HCT116 (cell line): ENCODE measurements around the gene CLCN1. TPM values are rescaled to one million over a fixed set of nuclear protein-coding genes. Genes with fewer than 3 reads are reported as not detected.

Experiments used
- ATAC-seq: fragments of 200-7000 bp; cut with Tn5 transposase; 2 replicates; pipeline ENCODE4 v1.9.1; 2020; ENCODE audit warnings: mild to moderate bottlenecking, moderate library complexity
- BruUV-seq: library from RNA; stranded (reverse); fragments of 400-500 nt; replicated peaks from 2 replicates; lab custom pipeline; 2021; lab: Mats Ljungman, UMichigan
- CTCF ChIA-PET: fragments of 300-600 bp; sonication (Branson Sonifier 250); formaldehyde crosslinking; loops from one replicate; lab custom pipeline; 2021; ENCODE audit warnings: antibody characterized with exemption; lab: Charles Lee
- POLR2A ChIA-PET: fragments of 300-600, 350-600 bp; sonication (Branson Sonifier 250); formaldehyde crosslinking; loops from one replicate; lab custom pipeline; 2021; ENCODE audit warnings: antibody characterized with exemption; lab: Charles Lee
- RAD21 ChIA-PET, 2 experiments: fragments of 300-600 bp; sonication (Branson Sonifier 250); formaldehyde crosslinking; loops; one replicate each; lab custom pipeline; 2023; ENCODE audit warnings: low total read pairs in 2 of 2; ENCODE audit not compliant: uncharacterized antibody in 2 of 2, unreplicated experiment in 2 of 2, low non-redundant PET in 1 of 2; lab: Charles Lee
- DNase-seq: peaks from one replicate; pipeline ENCODE4 v3.0.0-alpha.2; 2010; ENCODE audit warnings: low read depth, low spot score
- H2AFZ ChIP-seq: fragments of 200-600 bp; shearing (Covaris generic), sonication (generic); 2 replicates; pipeline ENCODE4 v1.6.1; 2017; ENCODE audit warnings: low read depth, mixed run types, mixed read lengths, antibody characterized with exemption, low read length; ENCODE audit not compliant: poor library complexity, severe bottlenecking
- H3K27ac ChIP-seq: 2 replicates; pipeline ENCODE4 v1.5.1; 2012; ENCODE audit warnings: low read depth, low read length
- H3K27me3 ChIP-seq: fragments of 200-600 bp; sonication (generic); 2 replicates; pipeline ENCODE4 v1.6.1; 2016; ENCODE audit warnings: mixed run types, low read length, mixed read lengths; ENCODE audit not compliant: insufficient read depth
- H3K36me3 ChIP-seq, 2 experiments: fragments of 200-500 bp in 1 of 2; fragments of 200-600 bp in 1 of 2; sonication (Bioruptor generic) in 1 of 2; sonication (generic) in 1 of 2; 2 replicates each; pipeline versions ENCODE4 v1.5.1 to v1.6.1; 2014 to 2016; ENCODE audit warnings: low read length in 2 of 2, inconsistent platforms in 1 of 2, mixed read lengths in 1 of 2, mixed run types in 1 of 2; ENCODE audit not compliant: insufficient read depth in 2 of 2, control insufficient read depth in 1 of 2
- H3K4me1 ChIP-seq, 2 experiments: fragments of 200-600 bp in 1 of 2; sonication (generic) in 1 of 2; 2 replicates each; pipeline versions ENCODE4 v1.5.1 to v1.6.1; 2012 to 2017; ENCODE audit warnings: low read length in 2 of 2, inconsistent platforms in 1 of 2, mild to moderate bottlenecking in 1 of 2, mixed read lengths in 1 of 2, mixed run types in 1 of 2, moderate library complexity in 1 of 2; ENCODE audit not compliant: insufficient read depth in 2 of 2, control insufficient read depth in 1 of 2
- H3K4me2 ChIP-seq: fragments of 200-600 bp; sonication (generic); 2 replicates; pipeline ENCODE4 v1.6.1; 2017; ENCODE audit warnings: mixed run types, low read length, mixed read lengths
- H3K4me3 ChIP-seq, 2 experiments: fragments of 200-600 bp in 1 of 2; sonication (generic) in 1 of 2; replicated peaks in 1 of 2; 2 replicates each; pipeline ENCODE4 v1.5.1; 2011 to 2016; ENCODE audit warnings: low read length in 2 of 2, control low read depth in 1 of 2, low read depth in 1 of 2, mild to moderate bottlenecking in 1 of 2, mixed read lengths in 1 of 2, mixed run types in 1 of 2
- H3K79me2 ChIP-seq: fragments of 200-600 bp; sonication (generic); 2 replicates; pipeline ENCODE4 v1.6.1; 2017; ENCODE audit warnings: mild to moderate bottlenecking, mixed run types, low read length, moderate library complexity, mixed read lengths; ENCODE audit not compliant: insufficient read depth
- H3K9ac ChIP-seq: fragments of 200-600 bp; sonication (generic); 2 replicates; pipeline ENCODE4 v1.6.1; 2016; ENCODE audit warnings: low read length, mixed read lengths
- H3K9me2 ChIP-seq: fragments of 200-600 bp; sonication (generic), shearing (Covaris generic); 2 replicates; pipeline ENCODE4 v1.6.1; 2017; ENCODE audit warnings: mixed run types, mild to moderate bottlenecking, moderate library complexity; ENCODE audit not compliant: insufficient read depth
- H3K9me3 ChIP-seq, 2 experiments: fragments of 200-500 bp in 1 of 2; fragments of 200-600 bp in 1 of 2; sonication (Bioruptor generic) in 1 of 2; sonication (generic) in 1 of 2; 2 replicates each; pipeline ENCODE4 v1.6.1; 2014 to 2017; ENCODE audit warnings: low read length in 2 of 2, mixed read lengths in 2 of 2, inconsistent platforms in 1 of 2, low read depth in 1 of 2, mild to moderate bottlenecking in 1 of 2, mixed run types in 1 of 2, moderate library complexity in 1 of 2; ENCODE audit not compliant: control insufficient read depth in 1 of 2, insufficient read depth in 1 of 2
- H4K20me1 ChIP-seq: fragments of 200-600 bp; sonication (generic), shearing (Covaris generic); 2 replicates; pipeline ENCODE4 v1.6.1; 2017; ENCODE audit warnings: mixed run types, mild to moderate bottlenecking, moderate library complexity; ENCODE audit not compliant: insufficient read depth
- ATF3 ChIP-seq: IDR thresholded peaks from 2 replicates; pipeline ENCODE4 v1.6.1; 2012
- CBX3 ChIP-seq: IDR thresholded peaks from 2 replicates; pipeline ENCODE4 v1.6.1; 2012; ENCODE audit warnings: low read depth
- CEBPB ChIP-seq: IDR thresholded peaks from 2 replicates; pipeline ENCODE4 v1.6.1; 2012; ENCODE audit warnings: low read depth
- CTCF ChIP-seq, 3 experiments: fragments of 200-600 bp in 1 of 3; sonication (generic) in 1 of 3; IDR thresholded peaks in 2 of 3; conservative IDR thresholded peaks in 1 of 3; 2 replicates each; pipeline ENCODE4 v1.5.1; 2012 to 2017; ENCODE audit warnings: low read depth in 2 of 3, low read length in 2 of 3, antibody characterized with exemption in 1 of 3, borderline replicate concordance in 1 of 3, control low read depth in 1 of 3, mild to moderate bottlenecking in 1 of 3, mixed read lengths in 1 of 3, mixed run types in 1 of 3, moderate library complexity in 1 of 3; ENCODE audit not compliant: insufficient read depth in 1 of 3
- EGR1 ChIP-seq: IDR thresholded peaks from 2 replicates; pipeline ENCODE4 v1.6.1; 2012; ENCODE audit warnings: low read depth
- ELF1 ChIP-seq: IDR thresholded peaks from 2 replicates; pipeline ENCODE4 v1.6.1; 2012; ENCODE audit warnings: low read depth, borderline replicate concordance
- FOSL1 ChIP-seq: IDR thresholded peaks from 2 replicates; pipeline ENCODE4 v1.6.1; 2012; ENCODE audit warnings: low read depth
- JUND ChIP-seq: IDR thresholded peaks from 2 replicates; pipeline ENCODE4 v1.6.1; 2012
- MAX ChIP-seq: IDR thresholded peaks from 2 replicates; pipeline ENCODE4 v1.6.1; 2012
- POLR2A ChIP-seq: IDR thresholded peaks from 2 replicates; pipeline ENCODE4 v1.7.0; 2011; ENCODE audit warnings: borderline replicate concordance; ENCODE audit not compliant: insufficient read depth, insufficient read length; ENCODE audit errors: extremely low read depth
- POLR2AphosphoS5 ChIP-seq: IDR thresholded peaks from 2 replicates; pipeline ENCODE4 v1.6.1; 2011; ENCODE audit warnings: mild to moderate bottlenecking, low read depth, low read length, moderate library complexity
- RAD21 ChIP-seq: IDR thresholded peaks from 2 replicates; pipeline ENCODE4 v1.6.1; 2012; ENCODE audit warnings: low read depth, mild to moderate bottlenecking
- SIN3A ChIP-seq: IDR thresholded peaks from 2 replicates; pipeline ENCODE4 v1.6.1; 2012; ENCODE audit warnings: low read depth
- SP1 ChIP-seq: IDR thresholded peaks from 2 replicates; pipeline ENCODE4 v1.6.1; 2012; ENCODE audit warnings: low read depth
- SRF ChIP-seq: IDR thresholded peaks from 2 replicates; pipeline ENCODE4 v1.6.1; 2012; ENCODE audit warnings: low read depth
- TCF7L2 ChIP-seq: IDR thresholded peaks from 2 replicates; pipeline ENCODE4 v1.7.0; 2011; ENCODE audit warnings: borderline replicate concordance, inconsistent platforms; ENCODE audit not compliant: insufficient read depth, insufficient read length; ENCODE audit errors: extremely low read depth
- YY1 ChIP-seq: IDR thresholded peaks from 2 replicates; pipeline ENCODE4 v1.6.1; 2011; ENCODE audit warnings: low read length, low read depth, moderate library complexity, mild to moderate bottlenecking; ENCODE audit not compliant: insufficient replicate concordance; ENCODE audit errors: extremely low read depth
- ZBTB33 ChIP-seq: IDR thresholded peaks from 2 replicates; pipeline ENCODE4 v1.6.1; 2011; ENCODE audit warnings: mild to moderate bottlenecking, low read length, moderate library complexity; ENCODE audit not compliant: insufficient replicate concordance; ENCODE audit errors: extremely low read depth
- ZFX ChIP-seq: fragments of 450-650 bp; IDR thresholded peaks from 2 replicates; pipeline ENCODE4 v1.6.1; 2017
- ZNF274 ChIP-seq: fragments of 200-500 bp; sonication (Bioruptor generic); IDR thresholded peaks from 2 replicates; pipeline ENCODE4 v1.6.1; 2014; ENCODE audit warnings: mild to moderate bottlenecking, low read depth, low read length, inconsistent platforms
- intact Hi-C: fragments of 100-400 bp; cut with micrococcal nuclease; formaldehyde crosslinking; loops from 2 replicates; pipeline ENCODE4 v1.10.0; 2022
- total RNA-seq: library from RNA; stranded (reverse); gene quantifications from one replicate; pipeline ENCODE4 v1.2.1, GENCODE V29; 2021; ENCODE audit not compliant: unreplicated experiment

Gene CLCN1
- total RNA-seq, 1 experiment from 2014 or later = 0.47 TPM

- no peak for TF ChIP-seq JUND
- no peak for TF ChIP-seq ZNF274
Observed at GRCh38 chr7:143271240-143271639, 44.7 kb upstream of the CLCN1 start (continued).

- Histone ChIP-seq H3K79me2 (no peaks in the 10 kb centered on the region), H3K9me3 (no peaks in the 10 kb centered on the region), H3K4me3 (no peak overlapping the region), H3K27ac (no peak overlapping the region), H3K9me2 (no peaks in the 10 kb centered on the region), H2AFZ (no peak overlapping the region), H3K36me3 (peaks cover under 1 to 3% of the 10 kb centered on the region in 2 experiments; a peak in 2 of 4 replicates), H4K20me1 (no peaks in the 10 kb centered on the region), H3K4me1 (no peaks in the 10 kb centered on the region), H3K9ac (no peak overlapping the region), H3K27me3 (no peaks in the 10 kb centered on the region), H3K4me2 (no peak overlapping the region)
- ATAC-seq (no peak), DNase-seq (no peak)
- TF ChIP-seq JUND (no peak), FOSL1 (no peak), POLR2AphosphoS5 (no peak), ZNF274 (no peak), MAX (no peak), RAD21 (no peak), EGR1 (no peak), TCF7L2 (no peak), ZBTB33 (no peak), SP1 (no peak), SRF (no peak), ATF3 (no peak), SIN3A (no peak), CBX3 (no peak), POLR2A (no peak), ZFX (no peak), CEBPB (no peak), CTCF (IDR thresholded peaks at IDR 0.05 in 2 of 3, conservative IDR thresholded peaks at IDR 0.05 in 1 of 3; ENCODE audit: borderline replicate concordance in 1 of 3, insufficient read depth in 1 of 3, low read depth in 2 of 3, low read length in 2 of 3) (no peak), ELF1 (no peak), YY1 (no peak)
- no TSS peak for BruUV-seq
- intact Hi-C loops = no loop called here
- ChIA-PET CTCF (no interaction called here), POLR2A (interaction anchor here (1.0 kb wide), 1 partner anchor 9 kb away, joined by 5 read pairs; the partner anchor contains the start of gene GSTK1), RAD21 (no interaction called here)
Observed at GRCh38 chr7:143272871-143273270, 43.0 kb upstream of the CLCN1 start.
